Activated naive CD4-positive, alpha-beta T cell treated with Interleukin-2 at 50 U/mL for 16 hours (primary cell): ENCODE data around the gene GRK2.

ENCODE experiments used
- DNase-seq: peaks from one replicate; pipeline ENCODE4 v3.0.0-alpha.2; 2020

GRK2 gene

GRCh38 chr11:67271541-67272284 is 5.4 kb downstream of the GRK2 start:
- peak; percentile 65 for DNase-seq

DNA sequence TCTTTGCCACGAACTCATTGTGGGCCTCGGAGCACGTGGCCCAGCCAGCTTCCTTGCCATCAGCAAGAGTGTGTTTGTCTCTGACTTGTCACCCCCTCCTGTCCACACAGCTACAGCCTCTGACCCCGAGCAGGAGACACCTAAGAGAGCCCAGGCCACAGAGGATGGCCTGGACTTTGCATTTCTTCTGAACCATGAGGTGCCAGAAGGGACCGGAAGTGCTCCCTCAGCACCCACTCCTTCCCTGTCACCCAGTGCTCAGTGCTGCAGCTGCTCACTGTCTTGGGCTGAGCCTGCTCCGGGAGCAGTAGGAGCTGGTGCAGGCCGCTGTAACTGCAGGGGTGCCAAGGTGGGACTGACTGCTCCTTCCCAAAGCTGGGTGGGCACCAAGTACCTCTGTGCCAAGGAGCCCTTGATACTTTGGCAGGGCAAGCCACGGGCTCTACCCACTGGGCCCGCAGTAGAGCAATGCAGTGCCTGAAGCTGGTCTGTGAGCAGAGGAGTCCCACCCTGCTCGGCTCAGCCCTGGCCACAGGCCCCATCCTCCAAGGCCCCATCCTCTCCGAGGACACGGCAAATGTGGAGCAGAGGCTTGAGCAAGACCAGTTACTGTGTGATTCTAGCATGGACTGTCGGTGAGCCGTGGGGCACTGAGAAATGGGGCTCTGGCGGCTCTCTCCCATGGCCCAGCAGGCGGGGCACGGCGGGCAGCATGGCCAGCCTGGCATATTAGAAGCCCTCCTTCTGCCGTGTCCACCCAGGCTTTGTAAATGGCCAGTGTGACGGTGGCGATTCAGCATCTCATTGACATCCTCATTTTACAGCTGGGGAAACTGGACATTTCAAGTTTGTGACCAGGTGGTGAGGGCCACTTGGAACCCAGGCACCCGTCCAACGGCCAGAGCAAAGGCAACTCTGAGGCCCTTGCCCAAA is 6.3 kb downstream of the GRK2 start:
- peak; percentile 48 for DNase-seq

- DNase-seq = no peak
These were observed 7.2 kb downstream of the GRK2 start for GRCh38 chr11:67273260-67273990.

GRCh38 chr11:67274768-67275605 is 8.7 kb downstream of the GRK2 start:
- DNase-seq = no peak

GRCh38 chr11:67275606-67276409 is 9.5 kb downstream of the GRK2 start:
- no peak for DNase-seq

- peak; percentile 42 for DNase-seq
These were observed 10.5 kb downstream of the GRK2 start for GRCh38 chr11:67276781-67277230.

GRCh38 chr11:67277231-67277961 is 11.1 kb downstream of the GRK2 start:
- DNase-seq = peak; percentile 88

DNA sequence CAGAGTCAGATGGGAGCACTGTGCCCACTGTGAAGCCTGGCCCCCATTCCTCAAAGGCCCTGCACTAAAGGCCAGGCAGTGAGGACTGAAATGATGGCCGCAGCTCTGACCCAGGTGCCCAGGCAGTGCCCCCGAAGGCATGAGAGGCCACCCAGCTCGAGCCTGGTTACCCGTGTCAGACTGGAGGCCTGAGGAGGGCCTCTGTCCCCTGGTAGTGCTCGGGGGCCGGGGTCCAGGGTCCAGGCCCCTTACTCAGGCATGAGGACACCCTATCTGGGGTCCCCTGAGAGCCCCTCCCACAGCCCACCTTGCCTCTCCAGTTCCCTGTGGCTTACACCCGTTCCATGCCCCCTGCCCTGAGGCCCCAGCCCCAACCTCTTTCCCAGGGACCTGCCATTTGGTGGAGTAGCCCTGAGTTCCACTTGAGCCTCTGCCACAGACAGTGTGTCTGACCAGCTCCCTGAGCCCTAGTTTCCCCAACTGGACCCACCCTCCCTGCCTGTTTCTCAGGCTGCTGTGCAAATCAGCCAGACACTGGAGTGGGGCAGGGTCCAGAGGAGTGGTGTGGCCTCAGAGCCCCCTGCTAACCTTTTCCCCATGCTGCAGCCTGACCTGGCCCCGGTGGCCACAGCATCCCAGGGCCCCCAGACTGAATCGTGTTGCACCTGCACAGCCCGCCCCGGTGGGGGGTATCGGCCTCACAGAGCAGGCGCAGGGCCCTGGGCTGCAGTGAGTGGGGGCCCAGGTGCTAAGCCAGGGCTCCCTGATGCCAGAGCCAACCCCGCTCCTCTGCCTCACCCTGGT is 12.1 kb downstream of the GRK2 start:
- DNase-seq = no peak

GRCh38 chr11:67278939-67279588 is 12.8 kb downstream of the GRK2 start:
- DNase-seq = no peak

DNA sequence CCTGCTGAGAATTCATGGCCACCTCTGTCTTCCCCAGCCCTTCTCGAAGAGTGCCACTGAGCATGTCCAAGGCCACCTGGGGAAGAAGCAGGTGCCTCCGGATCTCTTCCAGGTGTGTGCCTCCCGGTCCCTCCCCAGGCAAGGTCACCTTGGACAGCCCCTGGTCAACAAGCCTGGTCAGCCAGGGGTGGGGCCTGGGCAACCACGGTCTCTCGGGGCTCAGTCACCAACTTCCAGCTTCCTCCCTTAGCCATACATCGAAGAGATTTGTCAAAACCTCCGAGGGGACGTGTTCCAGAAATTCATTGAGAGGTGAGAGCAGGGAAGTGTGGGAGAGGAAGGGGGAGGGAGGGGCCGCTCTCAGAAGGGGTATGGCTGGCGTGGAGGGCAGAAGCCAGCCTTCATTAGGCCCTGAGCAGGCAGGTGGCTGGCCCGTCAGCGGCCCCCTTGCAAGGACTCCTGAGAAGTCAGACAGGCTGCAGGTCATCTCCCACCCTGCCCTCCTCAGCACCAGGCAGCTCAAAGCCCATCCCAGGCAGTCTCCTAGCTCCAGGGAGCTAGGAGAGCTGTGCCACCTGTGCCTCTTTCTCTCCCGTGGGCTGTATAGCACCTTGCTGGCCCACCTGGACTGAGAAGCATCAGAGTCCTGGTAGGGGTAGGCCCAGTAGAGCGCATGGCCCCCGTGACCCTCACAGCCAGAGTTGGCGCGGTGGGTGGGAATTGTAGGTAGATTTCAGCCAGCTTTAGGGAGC is 13.5 kb downstream of the GRK2 start:
- no peak for DNase-seq

DNA sequence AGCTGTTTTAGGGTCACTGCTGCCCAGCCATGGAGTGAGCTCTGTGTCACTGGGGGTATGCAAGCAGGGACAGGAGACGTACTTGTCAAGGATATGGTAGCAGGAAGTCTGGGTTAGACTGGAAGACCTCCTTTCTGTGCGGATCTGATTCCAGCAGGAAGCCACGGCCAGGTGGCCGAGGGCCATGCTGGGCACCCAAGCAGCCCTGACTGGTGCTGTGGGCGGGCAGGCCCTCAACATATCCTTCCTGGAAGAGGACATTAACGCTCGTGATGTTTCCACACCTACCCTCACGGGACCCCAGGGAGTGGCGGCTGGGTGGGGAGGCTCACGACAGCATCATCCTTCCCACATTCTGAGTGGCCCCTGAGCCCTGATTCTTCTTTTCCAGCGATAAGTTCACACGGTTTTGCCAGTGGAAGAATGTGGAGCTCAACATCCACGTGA is 14.1 kb downstream of the GRK2 start:
- no peak for DNase-seq

- DNase-seq = no peak
These were observed 14.7 kb downstream of the GRK2 start for GRCh38 chr11:67280788-67281551.

DNA sequence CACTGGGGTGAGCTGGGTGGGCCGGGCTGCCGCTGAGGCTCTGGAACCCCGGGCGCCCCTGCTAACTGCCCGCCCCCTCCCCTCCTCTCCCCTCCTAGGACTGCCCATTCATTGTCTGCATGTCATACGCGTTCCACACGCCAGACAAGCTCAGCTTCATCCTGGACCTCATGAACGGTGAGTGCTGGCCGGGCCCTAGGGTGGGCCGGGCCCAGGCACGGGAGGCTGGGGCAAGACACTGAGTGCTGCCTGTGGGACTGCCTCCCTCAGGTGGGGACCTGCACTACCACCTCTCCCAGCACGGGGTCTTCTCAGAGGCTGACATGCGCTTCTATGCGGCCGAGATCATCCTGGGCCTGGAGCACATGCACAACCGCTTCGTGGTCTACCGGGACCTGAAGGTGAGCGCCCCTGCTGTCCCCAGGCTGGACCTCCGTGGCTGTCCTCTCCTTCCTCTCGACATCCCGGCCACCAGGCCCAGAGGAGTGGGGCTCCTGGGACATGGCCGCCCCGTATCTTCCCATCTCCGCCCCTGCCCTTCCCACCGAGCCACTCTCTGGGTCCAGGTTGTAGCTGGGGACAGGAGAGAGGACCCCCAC is 15.4 kb downstream of the GRK2 start:
- DNase-seq = no peak

DNA sequence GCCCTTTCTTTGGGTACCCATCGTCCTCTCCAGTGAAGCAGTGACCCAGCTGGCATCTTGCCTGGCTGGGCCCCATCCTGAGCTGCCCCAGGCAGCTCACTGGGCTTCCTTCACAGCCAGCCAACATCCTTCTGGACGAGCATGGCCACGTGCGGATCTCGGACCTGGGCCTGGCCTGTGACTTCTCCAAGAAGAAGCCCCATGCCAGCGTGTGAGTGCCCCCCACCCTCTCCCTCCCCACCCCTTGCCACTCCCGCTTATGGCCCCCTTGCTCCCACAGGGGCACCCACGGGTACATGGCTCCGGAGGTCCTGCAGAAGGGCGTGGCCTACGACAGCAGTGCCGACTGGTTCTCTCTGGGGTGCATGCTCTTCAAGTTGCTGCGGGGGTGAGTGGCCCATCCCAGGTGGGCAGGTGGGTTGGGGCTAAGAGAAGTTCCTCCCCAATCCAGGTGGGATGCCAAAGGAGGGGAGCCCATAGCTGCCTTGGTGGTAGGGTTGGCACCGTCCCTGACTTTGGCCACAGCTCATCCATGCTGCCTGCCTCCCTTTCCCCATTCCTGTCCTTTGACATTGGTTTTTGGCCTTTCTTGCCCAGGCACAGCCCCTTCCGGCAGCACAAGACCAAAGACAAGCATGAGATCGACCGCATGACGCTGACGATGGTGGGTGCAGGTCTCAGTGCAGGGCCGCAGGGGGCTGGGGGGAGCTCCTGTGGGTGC is 16.0 kb downstream of the GRK2 start:
- no peak for DNase-seq

- no peak for DNase-seq
These were observed 16.7 kb downstream of the GRK2 start for GRCh38 chr11:67282876-67283371.

DNA sequence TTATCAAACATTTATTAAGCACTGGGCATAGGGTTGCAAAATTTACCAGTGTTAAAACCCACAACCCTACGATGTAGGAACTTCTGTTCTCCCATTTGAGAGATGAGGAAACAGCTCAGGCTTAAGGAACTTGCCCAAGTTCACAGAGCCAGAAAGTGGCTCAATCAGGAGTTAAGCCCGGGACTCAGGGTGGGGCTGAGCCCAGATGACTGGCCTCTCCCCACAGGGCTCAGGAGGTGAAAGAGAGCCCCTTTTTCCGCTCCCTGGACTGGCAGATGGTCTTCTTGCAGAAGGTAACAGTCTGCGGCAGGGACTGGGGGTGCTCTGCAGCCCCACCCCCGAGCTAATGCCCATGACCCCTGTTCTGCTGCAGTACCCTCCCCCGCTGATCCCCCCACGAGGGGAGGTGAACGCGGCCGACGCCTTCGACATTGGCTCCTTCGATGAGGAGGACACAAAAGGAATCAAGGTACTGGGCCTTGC is 17.2 kb downstream of the GRK2 start:
- no peak for DNase-seq
